Uterus (tissue), 4 donors: ENCODE measurements around the gene STT3B. TPM values are rescaled to one million over a fixed set of nuclear protein-coding genes. Genes with fewer than 3 reads are reported as not detected.

Experiments
- DNase-seq, 2 donors: peaks; one replicate each; pipeline ENCODE4 v3.0.0-alpha.2; 2019 to 2020
- H3K27ac ChIP-seq, 2 donors: fragments of 200-600 bp; sonication (generic); 1 replicate in 1 of 2; 2 replicates in 1 of 2; pipeline ENCODE4 v1.5.1; 2016 to 2018
- H3K27me3 ChIP-seq, 2 donors: fragments of 200-600 bp; sonication (generic); one replicate each; pipeline ENCODE4 v1.5.1; 2018 to 2019; ENCODE audit warnings: control low read depth in 1 of 2
- H3K36me3 ChIP-seq, 2 donors: fragments of 200-600 bp; sonication (generic); one replicate each; pipeline ENCODE4 v1.5.1; 2019; ENCODE audit warnings: control low read depth in 1 of 2
- H3K4me1 ChIP-seq, 2 donors: fragments of 200-600 bp; sonication (generic); one replicate each; pipeline ENCODE4 v1.5.1; 2018 to 2019; ENCODE audit warnings: control low read depth in 1 of 2
- H3K4me3 ChIP-seq, 2 donors: fragments of 200-600 bp; sonication (generic); 1 replicate in 1 of 2; 2 replicates in 1 of 2; pipeline ENCODE4 v1.5.1; 2018 to 2019; ENCODE audit warnings: mild to moderate bottlenecking in 1 of 2
- H3K9me3 ChIP-seq, 2 donors: fragments of 200-600 bp; sonication (generic); one replicate each; pipeline ENCODE4 v1.5.1; 2019; ENCODE audit warnings: control low read depth in 1 of 2
- POLR2A ChIP-seq, 2 donors: fragments of 450-650 bp; IDR thresholded peaks; one replicate each; pipeline ENCODE4 v1.6.1; 2016; ENCODE audit warnings: antibody characterized with exemption in 2 of 2, mild to moderate bottlenecking in 1 of 2, moderate library complexity in 1 of 2
- intact Hi-C: fragments of 100-400 bp; cut with DNase I; formaldehyde crosslinking; loops from one replicate; pipeline ENCODE4 v1.15.1; 2023; ENCODE audit warnings: low total_unique reads
- total RNA-seq, 4 donors: library from RNA; depleted of rRNA in 3 of 4; stranded (reverse); fragments of >200 nt in 3 of 4; gene quantifications; one replicate each; pipeline versions ENCODE4 v1.1.0 to v1.2.4, GENCODE V29; 2014 to 2023
- TF ChIP-seq, protein P1 (sequence below), 4 experiments: fragments of 200-600 bp in 2 of 4; fragments of 450-650 bp in 2 of 4; sonication (generic) in 2 of 4; IDR thresholded peaks; one replicate each; pipeline ENCODE4 v1.5.1; 2016 to 2019; ENCODE audit warnings: antibody characterized with exemption in 4 of 4, mild to moderate bottlenecking in 2 of 4, moderate library complexity in 1 of 4
- donor health status: DM: yes; HTN: yes; CAD: no.

Gene STT3B
- total RNA-seq, 4 donors from 2014 or later, result 57.1 to 233 (median 96.0) TPM

DNA sequence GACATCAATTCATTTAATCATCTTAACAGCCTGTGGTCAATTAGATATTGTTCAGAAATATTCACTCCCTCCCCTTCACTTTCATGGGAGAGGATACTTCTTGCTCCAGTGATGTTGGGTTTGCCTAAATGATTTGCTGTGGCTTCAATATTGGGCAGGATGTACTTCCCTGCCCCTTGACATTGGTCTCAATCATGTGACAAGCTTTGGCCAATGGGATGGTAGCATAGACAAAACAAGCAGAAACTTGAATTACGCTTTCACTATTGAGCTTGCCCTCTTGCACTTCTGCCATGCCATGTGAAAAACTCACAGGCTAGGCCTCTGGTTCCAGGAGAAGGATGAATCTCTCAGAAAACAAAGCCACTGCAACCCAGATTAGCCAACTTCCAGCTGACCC, 42.2 kb upstream of the STT3B start:
- Histone ChIP-seq H3K4me3 (no peak overlapping the region), H3K9me3 (no peaks in the 10 kb centered on the region), H3K36me3 (no peaks in the 10 kb centered on the region), H3K4me1 (no peaks in the 10 kb centered on the region), H3K27me3 (no peaks in the 10 kb centered on the region), H3K27ac (no peak overlapping the region)
- no peak for DNase-seq
- intact Hi-C loops, result no loop called here
- no peak for TF ChIP-seq POLR2A (IDR thresholded peaks at IDR 0.05)
- TF ChIP-seq, protein P1, sequence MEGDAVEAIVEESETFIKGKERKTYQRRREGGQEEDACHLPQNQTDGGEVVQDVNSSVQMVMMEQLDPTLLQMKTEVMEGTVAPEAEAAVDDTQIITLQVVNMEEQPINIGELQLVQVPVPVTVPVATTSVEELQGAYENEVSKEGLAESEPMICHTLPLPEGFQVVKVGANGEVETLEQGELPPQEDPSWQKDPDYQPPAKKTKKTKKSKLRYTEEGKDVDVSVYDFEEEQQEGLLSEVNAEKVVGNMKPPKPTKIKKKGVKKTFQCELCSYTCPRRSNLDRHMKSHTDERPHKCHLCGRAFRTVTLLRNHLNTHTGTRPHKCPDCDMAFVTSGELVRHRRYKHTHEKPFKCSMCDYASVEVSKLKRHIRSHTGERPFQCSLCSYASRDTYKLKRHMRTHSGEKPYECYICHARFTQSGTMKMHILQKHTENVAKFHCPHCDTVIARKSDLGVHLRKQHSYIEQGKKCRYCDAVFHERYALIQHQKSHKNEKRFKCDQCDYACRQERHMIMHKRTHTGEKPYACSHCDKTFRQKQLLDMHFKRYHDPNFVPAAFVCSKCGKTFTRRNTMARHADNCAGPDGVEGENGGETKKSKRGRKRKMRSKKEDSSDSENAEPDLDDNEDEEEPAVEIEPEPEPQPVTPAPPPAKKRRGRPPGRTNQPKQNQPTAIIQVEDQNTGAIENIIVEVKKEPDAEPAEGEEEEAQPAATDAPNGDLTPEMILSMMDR (IDR thresholded peaks at IDR 0.05), result no peak

DNA sequence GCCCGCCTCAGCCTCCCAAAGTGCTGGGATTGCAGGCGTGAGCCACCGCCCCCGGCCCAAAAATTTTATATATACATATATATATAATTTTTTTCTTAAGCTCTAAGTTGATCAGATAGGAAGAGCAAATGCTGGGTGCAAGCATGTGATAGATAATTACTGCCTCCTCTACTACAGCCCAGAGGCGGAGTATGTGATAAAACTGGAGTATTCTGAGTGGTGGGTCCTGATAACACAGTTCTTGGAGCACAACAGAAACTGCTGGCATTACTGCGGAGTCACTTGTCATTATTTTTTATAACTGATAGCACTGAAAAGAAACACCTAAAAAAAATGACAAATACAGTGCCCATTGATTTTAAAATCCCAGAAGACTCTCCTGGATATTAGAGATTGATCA, 41.1 kb upstream of the STT3B start:
- H3K4me1 ChIP-seq, result no peaks in the 10 kb centered on the region
- H3K36me3 ChIP-seq, result no peaks in the 10 kb centered on the region
- no peak for DNase-seq
- intact Hi-C loops, result no loop called here
- no peaks in the 10 kb centered on the region for H3K9me3 ChIP-seq
- H3K27ac ChIP-seq, result no peak overlapping the region
- TF ChIP-seq, protein P1 (IDR thresholded peaks at IDR 0.05), result no peak
- no peak for TF ChIP-seq POLR2A (IDR thresholded peaks at IDR 0.05)
- no peak overlapping the region for H3K4me3 ChIP-seq
- no peaks in the 10 kb centered on the region for H3K27me3 ChIP-seq

DNA sequence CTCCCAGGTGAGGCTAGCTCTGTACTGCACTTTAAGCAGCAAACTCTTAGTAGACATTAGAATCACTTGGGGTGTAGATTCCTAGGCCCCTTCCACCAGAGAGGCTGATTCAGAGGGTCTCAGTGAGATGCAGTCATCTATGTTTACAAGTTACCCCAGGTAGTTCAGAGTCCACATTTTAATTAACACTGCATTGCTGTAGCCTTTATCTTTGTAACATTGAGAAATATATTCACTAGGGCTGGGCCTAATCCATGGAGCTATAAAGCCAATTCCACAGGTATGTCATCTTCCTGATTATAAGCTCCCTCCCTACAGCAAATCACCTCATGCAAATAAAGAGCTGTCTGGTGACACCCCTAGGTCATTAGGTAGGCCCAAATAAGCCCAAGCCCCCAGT, 39.6 kb upstream of the STT3B start:
- no peak overlapping the region for H3K4me3 ChIP-seq
- H3K27ac ChIP-seq, result no peak overlapping the region
- no peak for DNase-seq
- TF ChIP-seq, protein P1 (IDR thresholded peaks at IDR 0.05), result no peak
- TF ChIP-seq POLR2A (IDR thresholded peaks at IDR 0.05), result no peak
- intact Hi-C loops, result no loop called here
- no peaks in the 10 kb centered on the region for H3K36me3 ChIP-seq
- H3K9me3 ChIP-seq, result no peaks in the 10 kb centered on the region
- no peaks in the 10 kb centered on the region for H3K4me1 ChIP-seq
- no peaks in the 10 kb centered on the region for H3K27me3 ChIP-seq

DNA sequence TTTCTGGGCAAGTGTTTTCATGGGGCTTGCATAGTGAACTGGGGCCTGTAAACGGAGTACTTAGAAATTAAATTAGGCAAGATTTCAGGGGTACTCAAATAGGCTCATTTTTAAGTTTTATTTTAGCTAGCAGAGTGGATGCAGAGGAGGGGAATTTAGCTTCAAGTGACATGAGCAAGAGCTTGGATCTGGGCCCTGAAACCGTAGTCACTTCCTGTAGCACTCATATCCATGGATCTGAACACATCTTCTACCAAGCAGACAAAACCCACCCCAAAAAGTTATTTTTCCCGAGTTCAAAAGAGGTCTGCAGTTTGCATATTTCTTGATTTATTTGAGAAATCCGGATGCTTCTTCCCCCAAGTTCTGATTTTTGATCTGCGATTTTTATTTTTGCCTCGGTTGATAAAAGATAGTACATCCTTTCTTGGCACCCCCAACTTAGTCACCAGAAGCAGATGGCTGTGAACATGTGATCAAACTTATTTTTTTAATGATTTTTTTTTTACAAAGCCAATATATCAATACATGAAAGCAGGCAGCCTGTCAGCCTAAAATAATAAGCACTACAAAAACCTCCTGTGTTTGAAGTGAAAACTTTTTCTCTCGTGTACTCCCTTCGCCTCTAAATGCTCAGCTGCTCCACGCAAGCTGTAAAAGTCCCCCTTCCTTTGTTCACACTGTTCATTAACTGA, 36.6 kb upstream of the STT3B start:
- Histone ChIP-seq H3K4me3 (no peak overlapping the region), H3K27ac (no peak overlapping the region), H3K9me3 (no peaks in the 10 kb centered on the region), H3K27me3 (no peaks in the 10 kb centered on the region), H3K36me3 (no peaks in the 10 kb centered on the region), H3K4me1 (no peaks in the 10 kb centered on the region)
- no peak for DNase-seq
- intact Hi-C loops, result no loop called here
- TF ChIP-seq POLR2A (IDR thresholded peaks at IDR 0.05), result no peak
- TF ChIP-seq, protein P1 (IDR thresholded peaks at IDR 0.05), result no peak

DNA sequence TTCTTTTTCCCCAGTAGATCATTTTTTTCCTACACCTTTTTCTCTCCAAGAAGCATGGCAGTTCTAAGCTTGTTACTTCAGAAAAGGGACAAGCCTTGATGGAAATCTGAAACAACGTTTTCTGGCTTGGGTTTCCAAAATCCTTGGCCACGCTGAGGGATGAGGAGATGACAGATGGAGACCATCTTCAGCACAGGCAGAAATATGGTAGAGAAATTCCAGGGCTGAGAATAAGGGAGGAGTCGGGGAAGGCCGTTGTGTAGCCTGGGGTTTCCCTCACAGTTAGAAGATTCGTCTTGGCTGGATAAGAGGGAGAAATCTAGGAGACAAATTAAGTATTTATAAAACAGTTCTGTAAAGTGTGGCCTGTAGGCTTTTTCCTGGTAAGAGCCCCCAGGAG, 33.9 kb upstream of the STT3B start:
- no peak for DNase-seq
- Histone ChIP-seq H3K27me3 (no peaks in the 10 kb centered on the region), H3K4me3 (no peak overlapping the region), H3K9me3 (no peaks in the 10 kb centered on the region), H3K36me3 (no peaks in the 10 kb centered on the region), H3K4me1 (no peaks in the 10 kb centered on the region), H3K27ac (no peak overlapping the region)
- intact Hi-C loops, result no loop called here
- no peak for TF ChIP-seq POLR2A (IDR thresholded peaks at IDR 0.05)
- TF ChIP-seq, protein P1 (IDR thresholded peaks at IDR 0.05), result no peak
